GM10248 (cell line): ENCODE data around the gene ZNF367.

Source experiments
- CTCF ChIA-PET: fragments of 300-600 bp; sonication (Branson Sonifier 250); formaldehyde crosslinking; extraction: SDS; loops from one replicate; lab custom pipeline; 2021; ENCODE audit warnings: antibody characterized with exemption; lab: Yijun Ruan, JAX
- POLR2A ChIA-PET: fragments of 350-650 bp; sonication (Branson Sonifier 250); formaldehyde crosslinking; extraction: SDS; loops from one replicate; lab custom pipeline; 2020; ENCODE audit warnings: antibody characterized with exemption; lab: Yijun Ruan, JAX
- DNase-seq: peaks from one replicate; pipeline ENCODE4 v3.0.0; 2012; ENCODE audit errors: extremely low spot score
- TF ChIP-seq, protein P1 (sequence below): IDR thresholded peaks from 2 replicates; pipeline ENCODE4 v1.5.1; 2012; ENCODE audit warnings: mild to moderate bottlenecking, low read depth; ENCODE audit errors: extremely low read depth, missing control alignments, control extremely low read depth

ZNF367 gene

DNA sequence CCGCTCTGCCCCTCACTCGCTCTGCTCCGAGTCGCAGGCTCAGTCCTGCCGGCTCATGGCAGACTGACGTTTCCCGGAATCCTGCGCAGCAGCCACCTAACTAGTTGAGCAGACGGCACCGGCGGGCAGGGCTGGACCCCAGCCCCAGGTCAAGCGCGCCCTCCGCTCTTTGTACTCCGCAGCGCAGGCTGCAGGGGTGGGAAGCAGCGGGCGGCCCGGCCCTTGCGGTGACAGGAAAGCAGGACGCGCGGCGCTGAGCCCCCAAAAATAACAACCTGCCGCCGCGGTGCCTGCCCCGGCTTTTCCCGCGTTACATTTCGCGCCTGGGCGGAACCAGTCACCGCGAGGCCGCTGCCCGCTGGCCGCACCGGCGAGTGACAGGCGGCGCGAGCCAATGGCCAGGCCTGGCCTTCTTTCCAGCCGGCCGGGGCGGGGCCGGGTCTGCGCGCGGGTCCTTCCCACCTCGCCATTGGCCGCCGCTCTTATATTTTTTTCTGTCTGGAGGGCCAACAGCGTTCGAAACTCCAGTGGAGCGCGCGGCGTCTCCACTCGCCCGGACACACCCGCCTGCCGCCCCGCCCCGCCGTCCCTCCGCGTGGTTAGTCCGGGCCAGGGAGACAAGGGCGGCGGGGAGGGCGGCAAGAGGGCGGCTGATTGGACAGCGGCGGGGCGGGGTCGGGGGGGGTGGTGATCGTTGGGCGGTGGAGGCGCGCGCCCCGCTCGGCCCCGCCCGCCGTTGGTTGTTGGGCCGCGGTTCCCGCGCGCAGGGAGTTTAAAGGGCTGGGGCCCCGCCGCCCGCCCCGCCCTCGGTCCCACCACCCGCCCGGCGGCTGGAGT, at the start of gene ZNF367:
Gene ZNF367 (minus strand): TSS at position 288 of the 837 bp plus-strand sequence. CDS start 338 bp downstream, outside the sequence.
- DNase-seq: peak; percentile 93
- TF ChIP-seq, protein P1, sequence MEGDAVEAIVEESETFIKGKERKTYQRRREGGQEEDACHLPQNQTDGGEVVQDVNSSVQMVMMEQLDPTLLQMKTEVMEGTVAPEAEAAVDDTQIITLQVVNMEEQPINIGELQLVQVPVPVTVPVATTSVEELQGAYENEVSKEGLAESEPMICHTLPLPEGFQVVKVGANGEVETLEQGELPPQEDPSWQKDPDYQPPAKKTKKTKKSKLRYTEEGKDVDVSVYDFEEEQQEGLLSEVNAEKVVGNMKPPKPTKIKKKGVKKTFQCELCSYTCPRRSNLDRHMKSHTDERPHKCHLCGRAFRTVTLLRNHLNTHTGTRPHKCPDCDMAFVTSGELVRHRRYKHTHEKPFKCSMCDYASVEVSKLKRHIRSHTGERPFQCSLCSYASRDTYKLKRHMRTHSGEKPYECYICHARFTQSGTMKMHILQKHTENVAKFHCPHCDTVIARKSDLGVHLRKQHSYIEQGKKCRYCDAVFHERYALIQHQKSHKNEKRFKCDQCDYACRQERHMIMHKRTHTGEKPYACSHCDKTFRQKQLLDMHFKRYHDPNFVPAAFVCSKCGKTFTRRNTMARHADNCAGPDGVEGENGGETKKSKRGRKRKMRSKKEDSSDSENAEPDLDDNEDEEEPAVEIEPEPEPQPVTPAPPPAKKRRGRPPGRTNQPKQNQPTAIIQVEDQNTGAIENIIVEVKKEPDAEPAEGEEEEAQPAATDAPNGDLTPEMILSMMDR: no peak
- ChIA-PET POLR2A (no interaction called here), CTCF (no interaction called here)

DNA sequence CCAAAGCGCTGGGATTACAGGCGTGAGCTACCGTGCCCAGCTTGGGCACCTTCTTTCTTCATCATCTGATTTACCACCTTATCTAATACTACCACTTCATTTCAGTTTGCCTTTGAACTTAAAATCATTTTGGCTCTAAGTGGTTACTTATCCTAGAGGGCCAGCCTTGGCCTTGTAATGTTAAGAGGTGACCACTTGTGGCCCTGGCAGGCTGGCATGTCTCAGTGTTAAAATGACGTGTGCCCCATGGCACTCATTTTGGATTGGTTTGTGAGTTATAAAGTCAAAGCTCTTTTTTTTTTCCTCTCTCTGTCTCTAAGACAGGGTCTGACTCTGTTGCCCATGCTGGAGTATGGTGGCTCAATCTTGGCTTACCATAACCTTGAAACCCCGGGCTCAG, 49.6 kb upstream of the ZNF367 start:
- DNase-seq: no peak
- POLR2A ChIA-PET: no interaction called here
- TF ChIP-seq, protein P1: no peak
- CTCF ChIA-PET: interaction anchor here (1.2 to 1.6 kb wide), 2 partner anchors 15 to 17 kb away, joined by 3 to 4 read pairs; no protein-coding TSS in a partner anchor

DNA sequence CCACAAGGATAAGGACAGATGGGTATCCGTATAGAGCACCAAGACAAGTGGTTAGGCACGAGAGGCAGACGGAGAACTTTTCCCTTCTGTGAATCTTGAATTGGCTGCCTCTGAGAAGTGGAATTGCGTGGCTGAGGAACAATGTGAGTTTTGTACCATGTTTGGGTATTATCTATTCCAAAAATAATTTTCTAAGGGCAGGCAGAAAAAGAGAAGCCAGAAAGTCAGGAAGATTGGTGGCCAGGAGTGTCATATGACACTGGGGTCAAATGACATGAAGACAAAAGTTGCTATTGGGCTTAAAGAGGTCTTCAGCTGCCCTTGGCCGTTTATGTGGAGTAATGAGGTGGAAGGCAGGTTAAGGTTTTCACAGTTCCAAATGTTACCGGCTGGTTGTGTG, 46.3 kb upstream of the ZNF367 start:
- POLR2A ChIA-PET: no interaction called here
- TF ChIP-seq, protein P1: no peak
- no peak for DNase-seq
- CTCF ChIA-PET: no interaction called here

DNA sequence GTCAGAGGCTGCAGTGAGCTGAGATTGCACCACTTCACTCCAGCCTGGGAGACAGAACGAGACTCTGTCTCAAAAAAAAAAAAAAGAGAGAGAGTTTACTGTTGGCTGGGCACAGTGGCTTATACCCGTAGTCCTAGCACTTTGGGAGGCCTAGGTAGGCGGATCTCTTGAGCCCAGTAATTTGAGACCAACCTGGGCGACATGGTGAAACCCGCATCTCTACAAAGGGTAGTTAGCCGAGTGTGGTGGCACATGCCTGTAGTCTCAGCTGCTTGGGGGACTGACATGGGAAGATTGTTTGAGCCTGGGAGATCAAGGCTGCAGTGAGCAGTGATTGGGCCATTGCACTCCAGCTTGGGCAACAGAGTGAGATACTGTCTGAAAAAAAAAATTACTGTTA, 44.4 kb upstream of the ZNF367 start:
- ChIA-PET CTCF (interaction anchor here (1.1 kb wide), 1 partner anchor 10 kb away, joined by 3 read pairs; no protein-coding TSS in a partner anchor), POLR2A (no interaction called here)
- DNase-seq: no peak
- TF ChIP-seq, protein P1: no peak

DNA sequence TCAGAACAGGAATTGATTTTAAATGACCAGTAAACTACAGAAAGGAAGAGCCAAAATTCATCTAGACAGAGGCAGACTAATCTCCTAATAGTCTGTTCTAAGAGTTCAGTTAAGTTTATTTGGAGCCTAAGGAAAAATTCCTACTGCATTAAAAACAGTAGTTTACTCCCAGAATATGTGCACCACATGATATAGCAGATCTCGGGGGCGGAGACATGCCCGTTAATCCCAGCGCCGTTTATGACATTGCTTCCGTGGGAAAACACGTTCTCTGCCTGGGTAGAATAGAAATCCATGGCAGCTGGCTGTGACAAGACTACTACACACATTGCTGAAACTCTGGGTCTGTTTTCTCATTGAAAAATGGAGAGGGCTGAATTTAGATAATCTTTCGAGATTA, 43.2 kb upstream of the ZNF367 start:
- CTCF ChIA-PET: no interaction called here
- no peak for DNase-seq
- POLR2A ChIA-PET: no interaction called here
- TF ChIP-seq, protein P1: no peak

DNA sequence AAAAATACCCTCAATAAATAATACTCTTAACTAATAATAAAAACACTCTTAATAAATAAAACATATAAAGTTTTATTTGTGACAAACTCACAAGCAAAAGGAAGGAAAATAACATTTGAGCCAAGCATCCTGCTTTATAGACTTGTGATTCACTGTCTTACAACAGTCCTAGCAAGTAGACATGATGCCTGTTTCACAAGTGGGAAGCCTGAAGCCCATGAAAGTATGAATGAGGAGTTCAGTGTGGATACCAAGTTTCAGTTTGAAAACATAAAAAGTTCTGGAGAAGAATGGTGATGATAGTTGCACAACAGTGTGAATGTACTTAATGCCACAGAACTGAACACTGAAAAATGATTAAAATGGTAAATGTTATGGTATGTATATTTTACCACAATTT, 42.7 kb upstream of the ZNF367 start:
- TF ChIP-seq, protein P1: no peak
- CTCF ChIA-PET: no interaction called here
- DNase-seq: no peak
- POLR2A ChIA-PET: no interaction called here
